ENCODE results near the gene LRRC28.
A peak's percentile ranks its signal among the peaks of the same experiment; 100 is the strongest.

The LRRC28 gene

GRCh38 chr15:99250001-99250400, 1.3 kb upstream of the LRRC28 start:
- peak; percentile 13 for DNase-seq

- DNase-seq = no peak
These were observed 806 bp upstream of the LRRC28 start for GRCh38 chr15:99250494-99250856.

GRCh38 chr15:99252326-99252725, 1.0 kb downstream of the LRRC28 start:
- no peak for DNase-seq

GRCh38 chr15:99253381-99254090, 2.3 kb downstream of the LRRC28 start:
- DNase-seq = peak; percentile 26

GRCh38 chr15:99257107-99257750, 5.9 kb downstream of the LRRC28 start:
- no peak for DNase-seq

- no peak for DNase-seq
These were observed 12.8 kb downstream of the LRRC28 start for GRCh38 chr15:99264125-99264524.

GRCh38 chr15:99265541-99266070, 14.3 kb downstream of the LRRC28 start:
- no peak for DNase-seq

GRCh38 chr15:99267957-99268356, 16.7 kb downstream of the LRRC28 start:
- DNase-seq = no peak

GRCh38 chr15:99268431-99268830, 17.1 kb downstream of the LRRC28 start:
- DNase-seq = no peak

GRCh38 chr15:99273801-99274200, 22.5 kb downstream of the LRRC28 start:
- no peak for DNase-seq

GRCh38 chr15:99275061-99275460, 23.8 kb downstream of the LRRC28 start:
- no peak for DNase-seq

- DNase-seq = no peak
These were observed 24.3 kb downstream of the LRRC28 start for GRCh38 chr15:99275525-99276128.

GRCh38 chr15:99279290-99279689, 28.0 kb downstream of the LRRC28 start:
- no peak for DNase-seq

GRCh38 chr15:99279827-99280226, 28.5 kb downstream of the LRRC28 start:
- DNase-seq = no peak

- DNase-seq = no peak
These were observed 30.8 kb downstream of the LRRC28 start for GRCh38 chr15:99282121-99282520.

- no peak for DNase-seq
These were observed 31.3 kb downstream of the LRRC28 start for GRCh38 chr15:99282586-99282985.

- DNase-seq = no peak
These were observed 32.4 kb downstream of the LRRC28 start for GRCh38 chr15:99283717-99284116.

- DNase-seq = no peak
These were observed 40.4 kb downstream of the LRRC28 start for GRCh38 chr15:99291643-99292042.

- no peak for DNase-seq
These were observed 44.6 kb downstream of the LRRC28 start for GRCh38 chr15:99295840-99296239.

- no peak for DNase-seq
These were observed 45.1 kb downstream of the LRRC28 start for GRCh38 chr15:99296386-99296785.

GRCh38 chr15:99303907-99304306, 52.6 kb downstream of the LRRC28 start:
- no peak for DNase-seq

GRCh38 chr15:99305761-99306505, 54.7 kb downstream of the LRRC28 start:
- no peak for DNase-seq

GRCh38 chr15:99306694-99307338, 55.5 kb downstream of the LRRC28 start:
- DNase-seq = no peak
